Keratinocyte (primary cell): Measurements from ENCODE around the gene EFHD2. TPM values are rescaled to one million over a fixed set of nuclear protein-coding genes. Genes with fewer than 3 reads are reported as not detected.

ENCODE experiments used
- DNase-seq: peaks from one replicate; pipeline ENCODE4 v3.0.0-alpha.2; 2011; ENCODE audit warnings: low read depth, missing footprints, low spot score
- FAIRE-seq: peaks from 2 replicates; lab custom pipeline; 2011; peaks lifted over from hg19 to GRCh38; lab: Jason Lieb, UNC
- H2AFZ ChIP-seq: 2 replicates; pipeline ENCODE4 v1.6.0; 2012; ENCODE audit warnings: low read length, control low read depth, inconsistent platforms; ENCODE audit not compliant: control insufficient read depth
- H3K27ac ChIP-seq: 2 replicates; pipeline ENCODE4 v1.5.1; 2011; ENCODE audit warnings: low read length; ENCODE audit not compliant: control insufficient read depth, insufficient read depth
- H3K27me3 ChIP-seq: 3 replicates; pipeline ENCODE4 v1.6.0; 2011; ENCODE audit warnings: low read length; ENCODE audit not compliant: control insufficient read depth, insufficient read depth; ENCODE audit errors: extremely low read depth
- H3K36me3 ChIP-seq, 2 experiments: 2 replicates in 1 of 2; 3 replicates in 1 of 2; pipeline ENCODE4 v1.5.1; 2011; ENCODE audit warnings: low read length in 2 of 2, mild to moderate bottlenecking in 1 of 2; ENCODE audit not compliant: control insufficient read depth in 2 of 2, insufficient read depth in 2 of 2; ENCODE audit errors: extremely low read depth in 1 of 2
- H3K4me1 ChIP-seq: 3 replicates; pipeline ENCODE4 v1.5.1; 2011; ENCODE audit warnings: low read length; ENCODE audit not compliant: control insufficient read depth, insufficient read depth; ENCODE audit errors: extremely low read depth
- H3K4me2 ChIP-seq: 3 replicates; pipeline ENCODE4 v1.6.0; 2011; ENCODE audit warnings: low read depth, low read length; ENCODE audit not compliant: control insufficient read depth, insufficient read depth; ENCODE audit errors: extremely low read depth
- H3K4me3 ChIP-seq, 3 experiments: fragments of 200-600 bp in 1 of 3; sonication (generic) in 1 of 3; 2 replicates in 2 of 3; 3 replicates in 1 of 3; pipeline ENCODE4 v1.5.1; 2011 to 2016; ENCODE audit warnings: low read length in 3 of 3, mild to moderate bottlenecking in 3 of 3, control low read depth in 2 of 3, inconsistent platforms in 1 of 3, low read depth in 1 of 3, mixed read lengths in 1 of 3, mixed run types in 1 of 3, moderate library complexity in 1 of 3; ENCODE audit not compliant: control insufficient read depth in 2 of 3, insufficient read depth in 2 of 3; ENCODE audit errors: extremely low read depth in 1 of 3
- H3K79me2 ChIP-seq: 2 replicates; pipeline ENCODE4 v1.6.0; 2012; ENCODE audit warnings: low read length; ENCODE audit not compliant: control insufficient read depth, insufficient read depth
- H3K9ac ChIP-seq: 3 replicates; pipeline ENCODE4 v1.6.0; 2011; ENCODE audit warnings: low read length; ENCODE audit not compliant: control insufficient read depth, insufficient read depth; ENCODE audit errors: extremely low read depth
- H3K9me1 ChIP-seq: 3 replicates; pipeline ENCODE4 v1.6.0; 2011; ENCODE audit warnings: low read length; ENCODE audit not compliant: control insufficient read depth, insufficient read depth; ENCODE audit errors: extremely low read depth
- H3K9me3 ChIP-seq: 2 replicates; pipeline ENCODE4 v1.5.1; 2012; ENCODE audit warnings: low read depth, low read length; ENCODE audit not compliant: control insufficient read depth
- H4K20me1 ChIP-seq: 3 replicates; pipeline ENCODE4 v1.6.0; 2011; ENCODE audit warnings: low read length; ENCODE audit not compliant: control insufficient read depth, insufficient read depth; ENCODE audit errors: extremely low read depth
- EZH2 ChIP-seq: IDR thresholded peaks from one replicate; pipeline ENCODE4 v1.6.1; 2012; ENCODE audit warnings: inconsistent platforms, mild to moderate bottlenecking, low read length, moderate library complexity
- dilution Hi-C: fragments of 300-500 bp; cut with MboI; formaldehyde crosslinking; loops from one replicate; pipeline ENCODE4 v1.7.0; 2020; ENCODE audit warnings: low sequenced_read_pairs; ENCODE audit not compliant: extremely low pct_ligation_motif_present
- polyA plus RNA-seq, 5 experiments: library from polyadenylated mRNA; depleted of rRNA in 3 of 5; stranded (reverse) in 3 of 5; stranded (forward) in 1 of 5; unstranded in 1 of 5; fragments of >200 nt; gene quantifications; 1 replicate in 1 of 5; 2 replicates in 3 of 5; 3 replicates in 1 of 5; pipeline versions ENCODE4 v1.2.1 to v1.2.3, GENCODE V29; 2011 to 2012; ENCODE audit warnings: missing spikeins in 2 of 5, low read depth in 1 of 5, low replicate concordance in 1 of 5
- TF ChIP-seq, protein P1 (sequence below), 3 experiments: IDR thresholded peaks in 1 of 3; conservative IDR thresholded peaks in 1 of 3; optimal IDR thresholded peaks in 1 of 3; 2 replicates in 2 of 3; 3 replicates in 1 of 3; pipeline versions ENCODE3 to v1.5.1; 2011; ENCODE audit warnings: low read length in 3 of 3, mild to moderate bottlenecking in 3 of 3, moderate library complexity in 2 of 3, control low read depth in 1 of 3, inconsistent platforms in 1 of 3; ENCODE audit not compliant: insufficient read depth in 2 of 3; ENCODE audit errors: extremely low read depth in 1 of 3

The EFHD2 gene
- polyA plus RNA-seq, 1 donor (not counting 4 experiments of a cell fraction or from before 2014, with no cell fraction given) = 47.6 TPM

DNA sequence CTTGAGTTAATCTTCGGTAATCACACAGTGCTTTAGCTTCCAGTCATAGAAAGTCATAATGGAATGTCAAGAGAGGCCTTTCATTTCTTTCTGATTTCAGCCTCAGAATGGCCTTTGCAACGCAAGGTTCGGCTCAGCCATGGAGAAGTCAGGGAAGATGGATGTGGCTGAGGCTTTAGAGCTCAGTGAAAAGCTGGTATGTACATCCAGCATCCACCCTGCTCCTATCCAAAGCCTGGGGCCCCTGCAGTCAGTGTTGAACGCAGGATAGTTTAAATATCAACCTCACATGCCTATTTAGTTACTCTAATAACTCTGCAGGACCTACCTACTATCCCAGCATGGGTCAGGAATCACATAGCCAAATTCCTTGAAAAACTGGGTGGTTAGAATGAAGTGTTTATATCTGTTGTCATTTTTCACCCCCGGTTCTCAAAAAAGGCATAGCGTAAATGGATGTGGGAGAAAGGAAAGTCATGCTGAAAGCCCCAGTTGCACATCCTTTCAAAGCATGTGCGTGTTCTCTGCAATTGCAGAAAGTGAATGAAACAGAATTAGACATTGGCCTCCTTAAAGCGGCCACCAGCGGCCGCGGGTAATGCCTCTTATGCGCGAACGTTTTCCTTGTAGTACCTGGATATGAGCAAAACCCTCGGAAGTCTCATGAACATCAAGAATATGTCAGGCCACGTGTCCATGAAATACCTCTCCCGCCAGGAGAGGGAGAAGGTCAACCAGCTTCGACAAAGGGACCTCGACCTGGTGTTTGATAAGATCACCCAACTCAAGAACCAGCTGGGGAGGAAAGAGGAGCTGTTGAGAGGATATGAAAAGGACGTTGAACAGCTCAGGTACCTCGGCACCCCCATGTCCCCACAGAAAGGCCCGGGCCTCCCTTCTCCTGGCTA is 28.8 kb upstream of the EFHD2 start:
- Histone ChIP-seq H3K36me3 (no peaks in the 10 kb centered on the region), H3K9me3 (no peaks in the 10 kb centered on the region), H3K9me1 (no peaks in the 10 kb centered on the region), H3K4me3 (no peak overlapping the region), H4K20me1 (peaks cover 3% of the 10 kb centered on the region), H3K27me3 (peaks cover 23% of the 10 kb centered on the region), H3K79me2 (no peaks in the 10 kb centered on the region), H2AFZ (no peak overlapping the region), H3K4me2 (no peak overlapping the region), H3K9ac (no peak overlapping the region), H3K27ac (no peak overlapping the region), H3K4me1 (no peaks in the 10 kb centered on the region)
- no peak for FAIRE-seq
- no peak for DNase-seq
- dilution Hi-C loops = no loop called here
- TF ChIP-seq, protein P1, sequence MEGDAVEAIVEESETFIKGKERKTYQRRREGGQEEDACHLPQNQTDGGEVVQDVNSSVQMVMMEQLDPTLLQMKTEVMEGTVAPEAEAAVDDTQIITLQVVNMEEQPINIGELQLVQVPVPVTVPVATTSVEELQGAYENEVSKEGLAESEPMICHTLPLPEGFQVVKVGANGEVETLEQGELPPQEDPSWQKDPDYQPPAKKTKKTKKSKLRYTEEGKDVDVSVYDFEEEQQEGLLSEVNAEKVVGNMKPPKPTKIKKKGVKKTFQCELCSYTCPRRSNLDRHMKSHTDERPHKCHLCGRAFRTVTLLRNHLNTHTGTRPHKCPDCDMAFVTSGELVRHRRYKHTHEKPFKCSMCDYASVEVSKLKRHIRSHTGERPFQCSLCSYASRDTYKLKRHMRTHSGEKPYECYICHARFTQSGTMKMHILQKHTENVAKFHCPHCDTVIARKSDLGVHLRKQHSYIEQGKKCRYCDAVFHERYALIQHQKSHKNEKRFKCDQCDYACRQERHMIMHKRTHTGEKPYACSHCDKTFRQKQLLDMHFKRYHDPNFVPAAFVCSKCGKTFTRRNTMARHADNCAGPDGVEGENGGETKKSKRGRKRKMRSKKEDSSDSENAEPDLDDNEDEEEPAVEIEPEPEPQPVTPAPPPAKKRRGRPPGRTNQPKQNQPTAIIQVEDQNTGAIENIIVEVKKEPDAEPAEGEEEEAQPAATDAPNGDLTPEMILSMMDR (optimal IDR thresholded peaks at IDR 0.05 in 1 of 3, IDR thresholded peaks at IDR 0.05 in 1 of 3, conservative IDR thresholded peaks at IDR 0.05 in 1 of 3; ENCODE audit: extremely low read depth in 1 of 3, insufficient read depth in 2 of 3, low read length in 3 of 3) = no peak
- no peak for TF ChIP-seq EZH2

DNA sequence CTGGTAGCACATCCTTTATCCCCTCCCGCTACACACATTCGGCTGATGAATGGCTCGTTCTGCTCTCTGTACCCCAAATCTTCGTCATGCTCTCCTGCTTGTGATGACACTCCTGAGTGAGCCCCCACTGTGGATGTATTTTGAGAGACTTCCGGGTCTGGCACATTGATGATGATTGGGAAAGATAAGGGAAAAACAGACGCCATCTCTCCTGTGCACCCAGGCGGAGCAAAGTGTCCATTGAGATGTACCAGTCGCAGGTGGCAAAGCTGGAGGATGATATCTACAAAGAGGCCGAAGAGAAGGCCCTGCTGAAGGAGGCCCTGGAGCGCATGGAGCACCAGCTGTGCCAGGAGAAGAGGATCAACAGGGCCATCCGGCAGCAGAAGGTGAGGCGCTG is 27.9 kb upstream of the EFHD2 start:
- dilution Hi-C loops = no loop called here
- Histone ChIP-seq H3K4me1 (no peaks in the 10 kb centered on the region), H3K27ac (no peak overlapping the region), H3K79me2 (no peaks in the 10 kb centered on the region), H3K9ac (no peak overlapping the region), H4K20me1 (peaks cover 3% of the 10 kb centered on the region), H3K27me3 (peaks cover 26% of the 10 kb centered on the region), H3K9me1 (no peaks in the 10 kb centered on the region), H2AFZ (no peak overlapping the region), H3K36me3 (no peaks in the 10 kb centered on the region), H3K9me3 (no peaks in the 10 kb centered on the region), H3K4me3 (no peak overlapping the region), H3K4me2 (no peak overlapping the region)
- FAIRE-seq = no peak
- DNase-seq = no peak
- TF ChIP-seq, protein P1 (optimal IDR thresholded peaks at IDR 0.05 in 1 of 3, IDR thresholded peaks at IDR 0.05 in 1 of 3, conservative IDR thresholded peaks at IDR 0.05 in 1 of 3; ENCODE audit: extremely low read depth in 1 of 3, insufficient read depth in 2 of 3, low read length in 3 of 3) = no peak
- no peak for TF ChIP-seq EZH2
